ENCODE measurements around the gene MEF2D.

GRCh38 chr1:156494309-156494895 lies 6.2 kb downstream of the MEF2D start:
- TF ChIP-seq CTCF (conservative IDR thresholded peaks at IDR 0.05), result no peak
- TF ChIP-seq EZH2 (IDR thresholded peaks at IDR 0.05; ENCODE audit: low read depth), result no peak
